ENCODE measurements around the gene AGAP1.

DNA sequence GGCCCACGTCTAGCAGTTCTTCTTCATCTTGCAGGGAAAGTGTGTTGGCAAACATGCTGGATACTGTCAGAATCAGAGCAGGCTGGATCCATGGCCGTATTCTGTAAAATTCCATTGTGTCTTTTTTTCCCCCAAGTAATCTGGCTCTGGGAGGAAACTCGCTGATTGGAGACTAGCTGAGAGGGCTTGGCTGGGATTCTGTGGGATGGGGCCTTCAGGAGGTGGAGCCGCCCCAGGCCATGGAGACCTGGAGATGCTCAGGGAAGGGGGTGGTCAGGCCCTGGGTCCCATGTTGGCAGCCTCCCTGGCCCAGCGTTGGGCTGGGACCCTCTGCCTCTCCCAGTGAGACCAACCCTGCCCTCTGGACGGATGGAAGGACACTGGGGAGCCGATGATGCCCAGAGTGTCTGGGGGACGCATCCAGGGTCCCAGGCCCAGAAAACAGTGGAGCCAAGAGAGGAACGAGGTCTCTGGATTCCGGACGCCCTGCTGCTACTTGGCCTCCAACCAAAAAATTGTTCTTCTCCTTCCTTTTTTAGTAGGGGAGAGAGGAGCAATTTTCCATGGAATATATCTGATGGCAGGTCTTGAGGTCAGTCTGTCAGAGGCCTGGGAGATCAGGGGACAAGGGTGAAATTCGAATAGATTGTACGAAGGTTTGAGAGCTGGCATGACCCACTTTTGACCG, 114.5 kb downstream of the AGAP1 start:
- TF ChIP-seq, protein P1, sequence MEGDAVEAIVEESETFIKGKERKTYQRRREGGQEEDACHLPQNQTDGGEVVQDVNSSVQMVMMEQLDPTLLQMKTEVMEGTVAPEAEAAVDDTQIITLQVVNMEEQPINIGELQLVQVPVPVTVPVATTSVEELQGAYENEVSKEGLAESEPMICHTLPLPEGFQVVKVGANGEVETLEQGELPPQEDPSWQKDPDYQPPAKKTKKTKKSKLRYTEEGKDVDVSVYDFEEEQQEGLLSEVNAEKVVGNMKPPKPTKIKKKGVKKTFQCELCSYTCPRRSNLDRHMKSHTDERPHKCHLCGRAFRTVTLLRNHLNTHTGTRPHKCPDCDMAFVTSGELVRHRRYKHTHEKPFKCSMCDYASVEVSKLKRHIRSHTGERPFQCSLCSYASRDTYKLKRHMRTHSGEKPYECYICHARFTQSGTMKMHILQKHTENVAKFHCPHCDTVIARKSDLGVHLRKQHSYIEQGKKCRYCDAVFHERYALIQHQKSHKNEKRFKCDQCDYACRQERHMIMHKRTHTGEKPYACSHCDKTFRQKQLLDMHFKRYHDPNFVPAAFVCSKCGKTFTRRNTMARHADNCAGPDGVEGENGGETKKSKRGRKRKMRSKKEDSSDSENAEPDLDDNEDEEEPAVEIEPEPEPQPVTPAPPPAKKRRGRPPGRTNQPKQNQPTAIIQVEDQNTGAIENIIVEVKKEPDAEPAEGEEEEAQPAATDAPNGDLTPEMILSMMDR (IDR thresholded peaks at IDR 0.05): no peak
- TF ChIP-seq EP300 (IDR thresholded peaks at IDR 0.05) (no peak), POLR2A (IDR thresholded peaks at IDR 0.05) (no peak)
